Thymus (tissue), 11 donors: Measurements from ENCODE around the gene RAI14. TPM values are rescaled to one million over a fixed set of nuclear protein-coding genes. Genes with fewer than 3 reads are reported as not detected.
"Not testable (repeated sequence)": the region's sequence is repeated elsewhere in the genome, so short reads cannot be mapped to it uniquely, and the experiment has no call there.

Experiments
- DNase-seq, 9 donors: peaks; one replicate each; pipeline ENCODE4 v3.0.0-alpha.2; 2013; ENCODE audit warnings: low spot score in 9 of 9, low read depth in 6 of 9, missing footprints in 1 of 9
- H3K27ac ChIP-seq, 2 donors: one replicate each; pipeline ENCODE4 v1.5.1; 2013; ENCODE audit warnings: control low read depth in 1 of 2, low read depth in 1 of 2, low read length in 1 of 2, mild to moderate bottlenecking in 1 of 2, moderate library complexity in 1 of 2
- H3K27me3 ChIP-seq, 2 donors: one replicate each; pipeline ENCODE4 v1.5.1; 2013; ENCODE audit warnings: low read length in 1 of 2; ENCODE audit not compliant: control insufficient read depth in 2 of 2, insufficient read depth in 1 of 2
- H3K36me3 ChIP-seq, 2 donors: one replicate each; pipeline ENCODE4 v1.5.1; 2013; ENCODE audit warnings: low read length in 1 of 2, mild to moderate bottlenecking in 1 of 2, moderate library complexity in 1 of 2; ENCODE audit not compliant: control insufficient read depth in 2 of 2, insufficient read depth in 2 of 2
- H3K4me1 ChIP-seq, 2 donors: one replicate each; pipeline ENCODE4 v1.5.1; 2013; ENCODE audit warnings: low read length in 2 of 2; ENCODE audit not compliant: control insufficient read depth in 2 of 2, insufficient read depth in 2 of 2
- H3K4me3 ChIP-seq, 2 donors: one replicate each; pipeline ENCODE4 v1.5.1; 2013; ENCODE audit warnings: low read length in 2 of 2, control low read depth in 1 of 2, mild to moderate bottlenecking in 1 of 2
- H3K9me3 ChIP-seq, 2 donors: one replicate each; pipeline ENCODE4 v1.5.1; 2013; ENCODE audit warnings: low read length in 1 of 2, mild to moderate bottlenecking in 1 of 2; ENCODE audit not compliant: control insufficient read depth in 2 of 2, insufficient read depth in 1 of 2
- WGBS: extraction: QIAGEN DNeasy Blood & Tissue Kit; methylation state at CpG from one replicate; pipeline ENCODE4 v1.1.7; 2013; 5-methylcytosine and 5-hydroxymethylcytosine counted together
- polyA plus RNA-seq: library from polyadenylated mRNA; stranded (reverse); fragments of 200-250 nt; gene quantifications from one replicate; pipeline ENCODE4 v1.2.3, GENCODE V29; 2013
- total RNA-seq: library from RNA; stranded (reverse); fragments of 120-200 nt; gene quantifications from one replicate; pipeline ENCODE4 v1.2.4, GENCODE V29; 2013
- donor health status: healthy.

Gene RAI14
- total and polyA plus RNA-seq, 2 donors: 6.0 to 10.4 TPM

- no peaks in the 10 kb centered on the region for H3K36me3 ChIP-seq
- no peaks in the 10 kb centered on the region for H3K4me1 ChIP-seq
- H3K27ac ChIP-seq: no peak overlapping the region
- no peak overlapping the region for H3K4me3 ChIP-seq
- no peak for DNase-seq
- no peaks in the 10 kb centered on the region for H3K9me3 ChIP-seq
- no peaks in the 10 kb centered on the region for H3K27me3 ChIP-seq
- WGBS: 95% methylated on average over 4 of the region's 4 CpGs
Measured at GRCh38 chr5:34755926-34756325, 99.8 kb downstream of the RAI14 start.

GRCh38 chr5:34756781-34757624 lies 100.9 kb downstream of the RAI14 start:
- no peak overlapping the region for H3K4me3 ChIP-seq
- whole genome bisulfite sequencing: 96% methylated on average over 20 of the region's 20 CpGs
- no peaks in the 10 kb centered on the region for H3K27me3 ChIP-seq

GRCh38 chr5:34758514-34758913 lies 102.4 kb downstream of the RAI14 start:
- H3K9me3 ChIP-seq: no peaks in the 10 kb centered on the region
- WGBS: 95% methylated on average over 3 of the region's 3 CpGs
- DNase-seq: no peak
- H3K36me3 ChIP-seq: no peaks in the 10 kb centered on the region
- H3K4me1 ChIP-seq: no peaks in the 10 kb centered on the region
- H3K27ac ChIP-seq: no peak overlapping the region
- no peak overlapping the region for H3K4me3 ChIP-seq
- H3K27me3 ChIP-seq: no peaks in the 10 kb centered on the region

More at GRCh38 chr5:34756781-34757624, 100.9 kb downstream of the RAI14 start:
- H3K9me3 ChIP-seq: no peaks in the 10 kb centered on the region
- H3K4me1 ChIP-seq: no peaks in the 10 kb centered on the region
- H3K36me3 ChIP-seq: no peaks in the 10 kb centered on the region
- no peak overlapping the region for H3K27ac ChIP-seq
- no peak for DNase-seq

- not testable (repeated sequence) for H3K27me3 ChIP-seq, H3K4me3 ChIP-seq, DNase-seq, H3K27ac ChIP-seq, H3K36me3 ChIP-seq, H3K4me1 ChIP-seq, H3K9me3 ChIP-seq
- WGBS: 96% methylated on average over 5 of the region's 5 CpGs
Measured at GRCh38 chr5:34759213-34759612, 103.1 kb downstream of the RAI14 start.

GRCh38 chr5:34765662-34766061 lies 109.5 kb downstream of the RAI14 start:
- Histone ChIP-seq H3K4me3 (no peak overlapping the region), H3K36me3 (no peaks in the 10 kb centered on the region), H3K27me3 (no peaks in the 10 kb centered on the region), H3K27ac (no peak overlapping the region), H3K4me1 (no peaks in the 10 kb centered on the region), H3K9me3 (no peaks in the 10 kb centered on the region)
- 96% methylated on average over 1 of the region's 1 CpG for WGBS
- DNase-seq: no peak

- H3K4me1 ChIP-seq: no peaks in the 10 kb centered on the region
- no peaks in the 10 kb centered on the region for H3K27me3 ChIP-seq
- H3K9me3 ChIP-seq: no peaks in the 10 kb centered on the region
- WGBS: 90% methylated on average over 7 of the region's 7 CpGs
- no peak for DNase-seq
- no peaks in the 10 kb centered on the region for H3K36me3 ChIP-seq
- H3K27ac ChIP-seq: no peak overlapping the region
- H3K4me3 ChIP-seq: no peak overlapping the region
Measured at GRCh38 chr5:34767180-34767579, 111.1 kb downstream of the RAI14 start.

- Histone ChIP-seq H3K36me3 (no peaks in the 10 kb centered on the region), H3K27me3 (no peaks in the 10 kb centered on the region), H3K4me3 (no peak overlapping the region), H3K27ac (no peak overlapping the region), H3K4me1 (no peaks in the 10 kb centered on the region), H3K9me3 (no peaks in the 10 kb centered on the region)
- no peak for DNase-seq
- 96% methylated on average over 4 of the region's 4 CpGs for WGBS
Measured at GRCh38 chr5:34770486-34770885, 114.4 kb downstream of the RAI14 start.

- no peak overlapping the region for H3K4me3 ChIP-seq
Measured at GRCh38 chr5:34771076-34771475, 114.9 kb downstream of the RAI14 start.

GRCh38 chr5:34772267-34773098 lies 116.4 kb downstream of the RAI14 start:
- WGBS: 94% methylated on average over 4 of the region's 4 CpGs

More at GRCh38 chr5:34771076-34771475, 114.9 kb downstream of the RAI14 start:
- no peaks in the 10 kb centered on the region for H3K36me3 ChIP-seq
- H3K4me1 ChIP-seq: no peaks in the 10 kb centered on the region
- DNase-seq: no peak
- H3K9me3 ChIP-seq: no peaks in the 10 kb centered on the region
- no peak overlapping the region for H3K27ac ChIP-seq
- H3K27me3 ChIP-seq: no peaks in the 10 kb centered on the region
- WGBS: 70% methylated on average over 5 of the region's 5 CpGs

More at GRCh38 chr5:34772267-34773098, 116.4 kb downstream of the RAI14 start:
- Histone ChIP-seq H3K27ac (no peak overlapping the region), H3K9me3 (no peaks in the 10 kb centered on the region), H3K36me3 (no peaks in the 10 kb centered on the region), H3K4me3 (no peak overlapping the region), H3K4me1 (no peaks in the 10 kb centered on the region), H3K27me3 (no peaks in the 10 kb centered on the region)
- no peak for DNase-seq
